A172 (cell line): ENCODE data around the gene SPRED1. TPM values are rescaled to one million over a fixed set of nuclear protein-coding genes. Genes with fewer than 3 reads are reported as not detected.
A peak's percentile ranks its signal among the peaks of the same experiment; 100 is the strongest.

Source experiments
- DNase-seq: peaks from one replicate; pipeline ENCODE4 v3.0.0-alpha.2; 2015; ENCODE audit warnings: low spot score
- total RNA-seq: library from RNA; depleted of rRNA; stranded (reverse); fragments of >200 nt; shearing (Covaris generic); gene quantifications from 2 replicates; pipeline ENCODE4 v1.2.3, GENCODE V29; 2014

Gene SPRED1
- total RNA-seq, 1 experiment from 2014 or later, result 11.3 TPM

DNA sequence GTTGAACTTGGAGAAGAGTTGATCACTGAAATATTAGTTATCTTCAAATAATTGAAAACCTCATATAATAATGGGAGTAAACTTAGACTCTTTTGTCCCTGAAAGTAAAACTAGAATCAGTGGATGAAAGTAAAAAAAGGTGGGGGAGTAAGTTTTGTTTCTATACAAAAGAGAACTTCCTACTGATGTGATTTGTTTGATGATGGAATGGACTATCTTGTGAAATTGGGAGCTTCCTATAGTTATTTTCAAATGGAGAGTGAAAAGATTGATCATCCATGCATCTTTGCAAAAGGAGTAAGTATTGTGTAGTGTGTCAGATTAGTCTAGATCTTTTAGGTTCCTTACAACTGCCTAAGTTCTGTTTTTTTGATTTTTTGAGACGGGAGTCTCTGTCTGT is 28.4 kb downstream of the SPRED1 start:
- no peak for DNase-seq

DNA sequence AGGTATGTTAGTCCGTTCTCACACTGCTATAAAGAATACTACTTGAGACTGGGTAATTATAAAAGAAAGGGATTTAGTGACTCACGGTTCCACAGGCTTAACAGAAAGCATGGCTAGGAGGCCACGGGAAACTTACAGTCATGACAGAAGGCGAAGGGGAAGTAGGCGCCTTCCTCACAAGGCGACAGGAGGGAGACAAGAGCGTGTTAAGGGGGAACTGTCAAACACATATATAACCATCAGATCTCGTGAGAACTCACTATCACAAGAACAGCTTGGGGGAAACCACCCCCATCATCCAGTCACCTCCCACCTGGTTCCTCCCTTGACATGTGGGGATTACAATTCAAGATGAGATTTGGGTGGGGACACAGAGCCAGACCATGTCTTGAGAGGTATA is 30.4 kb downstream of the SPRED1 start:
- no peak for DNase-seq

DNA sequence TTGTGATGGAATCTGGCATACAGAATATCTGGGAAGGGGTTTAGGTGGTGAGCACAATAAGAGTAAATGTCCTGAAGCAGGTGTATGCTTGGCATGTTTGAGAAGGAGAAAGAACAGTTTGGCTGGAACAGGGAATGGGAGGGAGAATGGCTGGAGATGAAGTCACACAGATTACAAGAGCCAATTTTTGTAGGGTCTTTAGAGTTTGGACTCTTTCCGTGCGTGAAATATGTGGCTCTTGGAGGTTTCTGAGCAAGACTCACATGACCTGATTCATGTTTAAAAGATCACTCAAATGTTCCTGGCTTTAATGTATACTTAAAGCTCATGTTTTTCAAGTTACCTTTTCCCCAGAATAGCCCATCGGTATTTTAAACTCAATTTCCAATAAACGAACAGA is 32.8 kb downstream of the SPRED1 start:
- no peak for DNase-seq

DNA sequence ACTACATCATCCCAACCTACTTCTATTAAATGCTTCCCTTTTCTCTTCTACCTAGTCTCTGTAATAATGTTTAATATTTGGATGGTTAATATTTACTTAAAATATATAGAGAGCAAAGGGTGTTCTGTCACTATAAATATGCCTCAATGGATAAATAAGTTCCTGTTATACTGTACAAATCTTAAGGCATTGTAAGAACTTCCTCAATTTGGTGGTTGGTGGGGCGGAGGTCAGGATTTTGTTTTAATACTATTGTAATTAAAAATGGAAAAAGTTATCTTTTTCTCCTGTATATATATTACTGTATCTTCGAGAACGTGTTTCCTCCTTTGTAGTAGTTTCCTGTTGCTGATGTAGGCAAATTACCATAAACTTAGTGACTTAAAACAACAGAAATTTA is 41.5 kb downstream of the SPRED1 start:
- DNase-seq, result no peak

DNA sequence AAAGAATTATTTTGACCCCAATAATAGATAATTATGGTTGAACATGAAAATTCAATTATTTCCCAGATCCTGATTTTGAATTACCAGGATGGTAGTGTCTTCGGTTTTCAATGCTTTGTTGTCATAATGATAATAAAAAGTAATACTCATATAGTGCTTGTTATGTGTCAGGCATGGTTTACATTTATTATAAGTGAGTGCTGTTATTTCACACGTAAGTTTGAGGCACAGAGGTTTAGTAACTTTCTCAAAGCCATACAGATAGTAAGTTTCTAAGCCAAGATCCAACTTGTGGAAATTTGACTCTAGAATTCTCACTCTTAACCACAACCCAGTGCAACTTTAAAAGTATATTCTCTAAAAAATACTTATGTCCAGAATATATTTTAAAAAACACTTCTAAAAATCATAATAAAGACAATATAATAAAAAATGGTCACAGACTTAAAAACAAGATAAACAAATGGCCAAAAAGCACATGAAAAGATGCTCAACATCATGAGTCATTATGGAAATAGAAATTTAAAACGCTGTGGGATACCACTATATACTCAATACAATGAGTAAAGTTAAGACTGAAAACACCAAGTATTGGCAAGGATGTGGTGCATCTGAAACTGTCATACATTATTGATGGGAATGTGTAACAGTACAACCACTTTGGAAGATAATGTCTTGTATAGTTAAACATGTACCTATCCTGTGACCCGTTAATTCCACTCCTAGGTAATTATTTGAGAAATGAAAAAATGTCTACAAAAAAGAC is 45.2 kb downstream of the SPRED1 start:
- no peak for DNase-seq

DNA sequence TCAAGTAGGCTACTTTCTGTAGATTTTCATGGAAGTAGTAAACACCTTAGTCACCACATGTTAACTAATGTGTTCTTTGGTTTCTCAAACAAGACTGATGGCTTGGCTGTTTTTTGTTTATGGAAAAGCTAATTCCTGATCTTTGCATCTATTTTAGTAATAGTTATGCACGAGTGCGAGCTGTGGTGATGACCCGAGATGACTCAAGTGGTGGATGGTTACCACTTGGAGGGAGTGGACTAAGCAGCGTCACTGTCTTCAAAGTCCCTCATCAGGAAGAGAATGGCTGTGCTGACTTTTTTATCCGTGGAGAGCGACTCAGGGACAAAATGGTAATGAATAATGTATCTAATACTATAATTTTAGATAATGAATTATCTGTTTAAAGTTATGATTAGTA is 46.6 kb downstream of the SPRED1 start:
- peak; percentile 35 for DNase-seq

DNA sequence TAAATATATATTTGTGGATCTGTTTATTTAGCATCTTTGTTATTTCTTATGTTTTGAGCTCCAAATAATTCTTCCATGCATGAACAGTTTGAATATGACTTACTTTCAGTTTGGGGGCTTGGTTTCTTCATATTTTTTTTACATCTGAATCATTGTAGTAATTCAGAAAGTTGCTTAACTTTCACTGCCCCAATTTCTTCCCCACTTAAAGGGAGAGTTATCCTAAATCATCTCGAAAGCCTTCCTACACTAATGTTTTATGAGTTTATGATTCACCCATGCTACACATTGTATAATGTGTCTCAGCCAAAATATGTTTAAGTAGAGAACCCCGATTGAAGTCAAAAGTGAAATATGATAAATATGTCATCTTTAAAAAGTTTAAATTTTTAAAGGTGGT is 47.8 kb downstream of the SPRED1 start:
- no peak for DNase-seq

DNA sequence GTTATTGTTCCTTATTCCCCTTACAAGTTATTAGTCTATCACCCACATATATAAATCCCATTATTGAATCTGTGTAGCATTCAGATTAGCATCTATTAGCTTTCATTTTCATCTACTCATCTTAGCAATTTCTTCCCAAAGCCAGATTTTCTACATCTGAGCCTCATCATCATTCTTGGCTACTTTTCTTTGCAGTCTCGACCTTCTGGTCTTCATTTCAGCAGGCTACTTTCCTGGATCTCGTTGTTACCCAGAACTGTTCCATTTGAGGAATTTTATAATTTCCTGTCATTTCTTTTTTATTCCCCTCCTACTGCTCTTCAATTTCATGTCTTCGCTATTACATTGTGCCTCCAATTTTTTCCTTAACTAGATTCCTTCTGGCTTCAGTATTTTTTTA is 51.8 kb downstream of the SPRED1 start:
- DNase-seq, result no peak

DNA sequence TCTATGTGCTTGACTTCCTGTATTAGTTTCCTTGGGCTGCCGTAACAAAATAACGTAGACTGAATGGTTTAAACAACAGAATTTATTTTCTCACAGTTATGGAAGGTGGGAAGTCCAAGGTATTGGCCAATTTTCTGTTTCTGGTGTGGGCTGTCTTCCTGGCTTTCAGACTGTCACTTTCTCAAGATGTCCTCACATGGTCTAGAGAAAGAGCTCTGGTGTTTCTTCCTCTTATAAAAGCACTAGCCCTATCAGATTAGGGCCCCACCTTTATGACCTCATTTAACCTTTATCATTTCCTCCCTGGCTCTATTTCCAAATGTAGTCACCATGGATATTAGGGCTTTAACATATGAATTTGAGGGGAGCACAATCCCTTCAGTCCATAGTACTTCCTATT is 54.6 kb downstream of the SPRED1 start:
- no peak for DNase-seq

DNA sequence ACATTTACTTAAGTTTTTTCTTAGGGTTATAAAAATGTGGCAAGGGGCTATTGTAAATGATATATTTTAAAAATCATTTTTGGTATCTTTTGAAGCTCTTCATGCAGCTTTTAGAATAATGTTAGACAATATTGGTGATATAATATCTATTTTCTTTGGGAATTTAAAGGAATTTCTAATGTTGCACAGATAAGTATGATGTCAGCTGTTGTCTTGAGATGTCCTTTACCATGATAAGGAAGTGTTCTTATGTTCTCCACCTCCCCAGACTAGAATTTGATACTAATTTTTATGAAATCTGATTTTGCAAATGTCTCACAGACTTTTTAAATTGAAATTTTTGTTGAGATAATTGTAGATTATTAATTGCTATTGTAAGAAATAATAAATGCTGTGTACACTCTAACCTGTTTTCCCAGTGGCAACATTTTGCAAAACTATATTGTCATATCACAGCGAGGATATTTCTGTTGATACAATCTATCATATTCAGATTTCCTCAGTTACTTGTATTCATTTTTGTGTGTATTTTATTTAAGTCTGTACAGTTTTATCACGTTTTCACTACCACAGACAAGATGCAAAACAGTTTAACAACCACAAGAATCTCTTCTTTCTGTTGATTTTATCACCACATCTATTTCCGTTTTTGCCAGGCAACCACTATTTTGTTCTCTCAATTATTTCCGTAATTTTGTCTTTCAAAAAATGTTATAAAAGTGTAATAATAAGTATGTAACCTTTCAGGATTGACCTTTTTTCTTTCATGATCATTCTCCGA is 55.4 kb downstream of the SPRED1 start:
- no peak for DNase-seq

DNA sequence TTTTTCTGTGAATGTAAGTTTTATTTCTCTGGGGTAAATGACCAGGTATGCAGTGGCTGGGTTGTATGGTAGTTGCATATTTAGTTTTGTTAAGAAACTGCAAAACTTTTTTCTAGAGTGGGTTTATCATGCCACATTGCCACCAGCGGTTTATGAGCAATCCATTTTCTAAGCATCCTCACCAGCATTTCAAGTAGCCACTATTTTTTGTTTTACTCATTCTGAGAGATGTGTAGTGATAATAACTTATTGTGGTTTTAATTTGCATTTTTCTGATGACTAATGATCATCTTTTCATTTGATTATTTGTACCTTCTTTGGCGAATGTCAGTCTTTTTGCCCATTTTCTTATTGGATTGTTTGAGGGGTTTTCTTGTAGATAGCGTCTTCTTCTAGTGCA is 56.2 kb downstream of the SPRED1 start:
- no peak for DNase-seq

DNA sequence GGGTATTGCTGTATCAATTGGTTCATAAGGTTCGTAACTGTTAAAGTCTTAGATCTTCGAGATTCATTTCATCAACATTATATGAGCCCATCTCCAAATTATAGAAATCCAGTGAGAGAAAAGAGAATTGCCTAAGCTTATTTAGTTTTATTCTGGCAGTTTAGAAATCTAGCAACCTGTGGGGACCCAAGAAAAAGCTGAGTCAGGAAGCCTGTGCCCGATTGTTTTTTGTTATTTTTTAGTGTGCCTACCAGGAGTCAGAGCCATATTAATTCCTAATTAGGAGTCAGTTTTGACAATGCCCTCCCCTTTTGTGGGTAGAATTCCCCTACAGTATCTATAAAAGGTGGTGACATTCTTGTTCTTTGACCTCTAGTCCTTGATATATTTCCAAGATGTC is 59.6 kb downstream of the SPRED1 start:
- DNase-seq, result no peak

DNA sequence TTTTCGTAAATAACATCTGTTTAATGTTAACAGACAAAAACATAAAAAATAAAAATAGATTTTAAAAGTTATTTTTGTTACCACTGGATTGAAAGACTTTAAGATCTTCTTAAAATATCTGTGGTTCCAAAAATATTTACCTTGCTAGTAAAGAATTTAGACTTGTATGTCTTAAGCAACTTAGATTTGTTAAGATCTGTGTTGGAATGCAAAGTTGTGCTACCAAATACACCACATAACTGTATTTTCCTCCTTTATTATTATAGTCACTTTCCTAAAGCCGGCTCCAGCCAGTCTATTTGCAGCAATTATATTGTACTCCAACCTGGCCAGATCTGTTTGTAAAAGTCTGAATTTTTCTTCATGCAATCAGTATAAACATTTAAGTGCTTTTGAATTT is 63.7 kb downstream of the SPRED1 start:
- DNase-seq, result no peak

DNA sequence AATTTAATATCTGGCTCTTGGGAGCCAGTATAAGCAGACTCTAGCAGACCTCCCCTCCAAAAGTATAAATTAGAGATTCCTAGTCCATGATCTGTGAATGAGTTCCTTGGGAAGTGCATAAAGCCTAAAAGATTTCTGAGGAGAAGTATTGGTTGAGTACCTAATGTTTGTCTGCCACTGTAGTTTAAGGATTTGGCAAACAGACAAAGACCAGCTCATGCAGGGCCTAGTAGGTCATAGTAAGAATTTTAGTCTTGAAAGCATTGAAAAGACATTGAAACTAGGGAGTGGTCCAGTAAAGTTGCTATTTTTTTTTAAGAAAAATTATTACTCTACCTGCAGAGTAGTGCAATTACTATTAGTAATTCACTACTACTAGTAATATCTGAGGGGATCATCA is 67.5 kb downstream of the SPRED1 start:
- no peak for DNase-seq

DNA sequence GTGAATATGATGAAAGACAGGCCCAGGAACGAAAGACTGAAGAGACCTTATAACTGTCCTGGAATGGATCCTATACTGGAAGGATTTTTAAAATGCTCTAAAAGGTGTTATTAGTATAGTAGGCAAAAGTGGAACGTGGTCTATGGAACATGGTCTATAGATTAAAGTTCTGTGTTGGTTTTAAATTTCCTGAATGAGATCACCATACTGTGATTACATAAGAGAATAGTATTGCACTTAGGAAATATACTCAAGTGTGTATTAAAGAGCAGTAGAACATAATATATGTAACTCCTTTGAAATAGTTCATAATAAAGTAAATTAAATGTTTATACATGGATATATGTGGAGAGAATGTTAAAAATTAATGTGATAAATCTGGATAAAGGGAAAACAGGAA is 68.2 kb downstream of the SPRED1 start:
- DNase-seq, result no peak

DNA sequence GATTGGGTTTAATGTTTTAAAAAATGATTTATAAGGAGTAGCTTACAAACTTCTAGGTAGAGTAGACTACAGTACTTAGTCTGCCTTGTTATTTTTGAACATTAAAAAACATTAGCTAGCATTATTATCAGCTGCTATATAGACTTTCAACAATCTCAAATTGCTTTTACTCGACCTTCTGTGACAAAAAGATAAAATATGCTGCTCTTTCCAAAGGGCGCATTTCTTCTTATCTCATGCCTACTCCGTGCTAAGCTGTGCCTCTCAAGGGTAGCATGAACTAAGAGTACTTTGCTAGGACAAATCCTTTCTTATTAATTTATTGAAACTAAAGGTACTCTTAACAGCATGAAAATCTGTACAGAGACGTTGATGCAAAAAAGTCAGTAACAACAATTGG is 71.3 kb downstream of the SPRED1 start:
- DNase-seq, result no peak

DNA sequence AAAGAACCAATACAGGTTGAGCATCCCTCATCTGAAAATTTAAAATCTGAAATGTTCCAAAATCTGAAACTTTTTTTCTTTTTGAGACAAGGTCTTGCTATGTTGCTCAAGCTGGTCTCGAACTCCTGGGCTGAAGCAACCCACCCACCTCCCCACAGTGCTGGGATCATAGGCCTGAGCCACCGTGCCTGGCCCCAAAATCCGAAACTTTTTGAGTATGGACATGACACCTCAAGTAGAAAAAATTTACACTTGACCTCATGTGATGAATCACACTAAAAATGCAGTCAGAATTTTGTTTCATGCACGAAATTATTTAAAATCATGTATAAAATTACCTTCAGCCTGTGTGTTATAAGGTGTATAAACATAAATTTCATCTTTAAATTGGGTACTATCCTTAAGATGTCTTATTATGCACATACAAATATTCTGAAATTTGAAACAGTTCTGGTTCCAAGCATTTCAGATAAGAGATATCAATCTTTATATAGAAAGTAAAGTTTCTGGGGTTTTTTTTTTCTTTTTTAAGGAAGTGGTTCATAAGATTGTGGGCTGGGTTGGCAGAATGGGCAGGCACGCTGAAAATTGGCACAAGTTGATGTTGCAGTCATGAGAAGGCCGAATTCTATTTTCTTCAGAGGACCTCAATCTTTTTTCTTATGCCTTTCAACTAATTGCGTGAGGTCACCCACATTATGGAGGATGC is 72.5 kb downstream of the SPRED1 start:
- no peak for DNase-seq

DNA sequence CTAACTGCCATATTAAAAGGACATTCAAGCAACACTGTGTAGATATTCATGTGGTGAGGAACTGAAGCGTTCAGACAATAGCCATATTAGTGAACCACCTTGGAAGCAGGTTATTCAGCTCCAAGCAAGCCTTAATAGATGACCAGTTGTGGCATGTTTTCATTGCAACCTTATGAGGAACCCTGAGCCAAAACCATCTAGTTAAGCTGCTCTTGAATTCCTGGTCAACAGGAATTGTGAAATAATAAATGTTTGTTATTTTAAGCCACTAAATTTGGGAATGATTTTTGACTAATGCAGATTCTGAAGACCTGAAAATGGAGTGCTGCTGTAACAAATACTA is 73.0 kb downstream of the SPRED1 start:
- no peak for DNase-seq

DNA sequence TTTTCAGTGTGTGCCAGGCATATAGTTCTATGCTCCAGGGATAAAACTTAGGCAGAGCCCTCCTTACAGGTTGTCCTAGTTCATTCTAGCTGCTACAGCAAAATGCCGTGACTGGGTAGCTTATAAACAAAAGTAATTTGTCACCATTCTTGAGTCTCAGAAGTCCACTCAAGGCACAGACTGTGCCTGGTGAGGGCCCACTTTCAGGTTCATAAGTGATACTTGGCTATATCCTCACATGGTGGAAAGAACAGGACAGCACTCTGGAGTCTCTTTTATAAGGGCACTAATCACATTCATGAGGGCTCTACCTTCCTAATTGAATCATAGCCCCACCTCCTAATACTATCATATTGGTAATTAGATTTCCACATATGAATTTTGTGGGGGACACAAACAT is 80.1 kb downstream of the SPRED1 start:
- DNase-seq, result no peak

DNA sequence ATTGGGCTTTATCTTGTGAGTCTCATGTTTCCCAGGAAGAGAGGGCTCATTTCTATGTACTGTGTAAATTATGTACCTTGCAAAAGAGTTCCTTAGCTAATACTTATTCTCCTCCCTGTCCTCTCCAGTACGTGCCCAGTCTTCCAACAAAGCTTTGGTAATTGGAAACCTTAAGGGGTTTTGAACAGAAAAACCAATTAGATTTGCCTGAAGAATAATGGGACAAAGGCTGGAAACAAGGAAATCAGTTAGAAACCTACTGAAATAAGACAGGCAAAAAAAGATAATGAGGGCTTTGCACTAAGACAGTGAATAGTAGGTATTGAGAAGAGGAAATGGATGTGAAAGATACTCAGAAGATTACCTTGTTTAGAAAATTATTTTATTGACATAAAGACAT is 82.5 kb downstream of the SPRED1 start:
- DNase-seq, result no peak

DNA sequence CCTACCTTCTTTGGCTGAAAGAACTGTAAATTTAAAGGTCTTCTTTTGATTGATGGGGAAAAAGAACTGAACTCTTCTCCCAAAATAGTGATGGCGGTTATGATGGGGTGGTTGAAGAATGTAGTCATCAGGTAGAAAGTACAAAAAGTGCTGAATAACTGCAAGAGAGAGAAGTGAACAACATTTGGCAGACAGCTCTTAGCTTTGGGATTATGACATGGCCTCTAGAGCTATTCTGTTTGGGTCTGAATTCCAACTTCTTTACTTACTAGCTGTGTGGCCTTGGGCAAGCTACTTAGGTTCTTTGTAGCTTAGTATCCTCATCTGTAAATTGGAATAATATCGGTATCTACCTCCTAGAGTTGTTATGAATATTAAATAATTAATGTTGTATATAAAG is 91.7 kb downstream of the SPRED1 start:
- no peak for DNase-seq

DNA sequence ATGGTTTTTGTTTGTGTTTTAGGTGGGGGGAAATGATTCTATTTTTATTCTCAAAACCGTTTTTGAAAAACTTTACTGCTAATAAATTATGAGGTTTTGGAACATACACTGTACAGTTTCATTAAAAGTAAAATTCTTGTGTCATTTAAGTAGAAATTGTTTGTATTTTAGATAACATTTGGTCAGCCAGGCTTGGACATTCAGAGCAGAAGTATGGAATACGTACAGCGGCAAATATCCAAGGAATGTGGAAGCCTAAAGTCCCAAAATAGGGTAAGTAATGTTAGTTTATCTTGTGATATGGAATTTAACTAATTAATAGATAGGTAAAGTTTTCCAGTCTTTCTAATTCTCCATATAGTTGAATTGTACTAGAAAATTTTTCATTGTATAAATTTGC is 96.6 kb downstream of the SPRED1 start:
- DNase-seq, result no peak

DNA sequence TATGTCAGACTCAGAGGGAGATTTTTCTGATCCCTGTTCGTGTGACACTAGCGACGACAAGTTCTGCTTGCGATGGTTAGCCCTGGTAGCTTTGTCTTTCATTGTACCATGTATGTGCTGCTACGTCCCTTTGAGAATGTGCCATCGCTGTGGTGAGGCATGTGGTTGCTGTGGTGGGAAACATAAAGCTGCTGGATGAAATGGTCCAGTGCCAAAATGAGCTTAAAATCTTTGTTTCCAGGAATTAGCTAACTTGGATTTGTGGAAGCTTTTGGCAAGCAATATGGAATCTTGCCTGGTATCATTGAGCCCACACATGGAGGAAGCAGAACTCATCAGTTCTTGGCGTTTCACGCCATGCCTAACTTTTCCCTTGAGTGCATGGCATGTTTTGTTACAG is 98.8 kb downstream of the SPRED1 start:
- no peak for DNase-seq
